Astrocyte of the spinal cord (primary cell): ENCODE measurements around the gene MROH7.

ENCODE experiments used
- DNase-seq: peaks from one replicate; pipeline ENCODE4 v3.0.0; 2011; ENCODE audit warnings: low read depth, low spot score
- H3K4me3 ChIP-seq: 2 replicates; pipeline ENCODE4 v1.5.1; 2011; ENCODE audit warnings: low read depth, mild to moderate bottlenecking, low read length, moderate library complexity
- CTCF ChIP-seq: IDR thresholded peaks from 2 replicates; pipeline ENCODE4 v1.5.1; 2012; ENCODE audit warnings: low read depth, mild to moderate bottlenecking, low read length, inconsistent platforms
- in situ Hi-C: cut with HindIII; loops from 2 replicates; pipeline ENCODE4 v1.10.0; 2017; ENCODE audit warnings: low sequenced_read_pairs

The MROH7 gene

GRCh38 chr1:54710434-54710833 lies 68.8 kb downstream of the MROH7 start:
- H3K4me3 ChIP-seq: no peak overlapping the region
- in situ Hi-C loops: no loop called here
- no peak for DNase-seq
- no peak for TF ChIP-seq CTCF

- in situ Hi-C loops: no loop called here
- DNase-seq: no peak
- H3K4me3 ChIP-seq: no peak overlapping the region
- no peak for TF ChIP-seq CTCF
Measured at GRCh38 chr1:54710841-54711240, 69.3 kb downstream of the MROH7 start.

GRCh38 chr1:54711536-54711935 lies 70.0 kb downstream of the MROH7 start:
- H3K4me3 ChIP-seq: no peak overlapping the region
- no peak for TF ChIP-seq CTCF
- in situ Hi-C loops: no loop called here
- no peak for DNase-seq

GRCh38 chr1:54714881-54715492 lies 73.4 kb downstream of the MROH7 start:
- H3K4me3 ChIP-seq: peak overlapping the region; percentile 95
- in situ Hi-C loops: no loop called here
- DNase-seq: no peak
- no peak for TF ChIP-seq CTCF

- peak; percentile 83 for DNase-seq
- in situ Hi-C loops: no loop called here
- H3K4me3 ChIP-seq: peak within 1 kb of the TSS; percentile 95
- TF ChIP-seq CTCF: no peak
Measured at GRCh38 chr1:54715493-54716298, 74.1 kb downstream of the MROH7 start, which contains the start of gene TTC4. Gene TTC4, plus strand, starts transcription at chr1:54715861. Its CDS starts 48 bp downstream, at chr1:54715909.

GRCh38 chr1:54716299-54717047 lies 74.9 kb downstream of the MROH7 start:
- in situ Hi-C loops: no loop called here
- TF ChIP-seq CTCF: no peak
- peak; percentile 69 for DNase-seq
- peak overlapping the region; percentile 95 for H3K4me3 ChIP-seq
